Panc1 (cell line): ENCODE data around the gene CTDSPL2. TPM values are rescaled to one million over a fixed set of nuclear protein-coding genes. Genes with fewer than 3 reads are reported as not detected.
A peak's percentile ranks its signal among the peaks of the same experiment; 100 is the strongest.

Experiments used
- ATAC-seq: fragments of 200-7000 bp; cut with Tn5 transposase; 2 replicates; pipeline ENCODE4 v1.9.1; 2020; ENCODE audit warnings: mild to moderate bottlenecking, moderate library complexity
- Bru-seq: library from RNA; stranded (reverse); fragments of 400-500 nt; gene quantifications from one replicate; lab custom pipeline; 2021; lab: Mats Ljungman, UMichigan
- BruChase-seq, 2 experiments: library from RNA; stranded (reverse); fragments of 400-500 nt; gene quantifications; one replicate each; lab custom pipeline; 2021; lab: Mats Ljungman, UMichigan
- BruUV-seq: library from RNA; stranded (reverse); fragments of 400-500 nt; replicated peaks from 2 replicates; lab custom pipeline; 2021; lab: Mats Ljungman, UMichigan
- CTCF ChIA-PET: fragments of 300-600 bp; sonication (Branson Sonifier 250); formaldehyde crosslinking; loops from one replicate; lab custom pipeline; 2022; ENCODE audit warnings: antibody characterized with exemption; lab: Charles Lee
- POLR2A ChIA-PET: fragments of 300-600 bp; sonication (Branson Sonifier 250); formaldehyde crosslinking; loops from one replicate; lab custom pipeline; 2022; ENCODE audit warnings: antibody characterized with exemption; lab: Charles Lee
- DNase-seq: peaks from one replicate; pipeline ENCODE4 v3.0.0-alpha.2; 2010; ENCODE audit warnings: low read depth, low spot score
- H3K27ac ChIP-seq: 2 replicates; pipeline ENCODE4 v1.5.1; 2011; ENCODE audit warnings: mild to moderate bottlenecking, low read length, inconsistent platforms
- H3K27me3 ChIP-seq: fragments of 200-500 bp; sonication (Bioruptor generic); 2 replicates; pipeline ENCODE4 v1.6.0; 2014; ENCODE audit warnings: low read length, inconsistent platforms; ENCODE audit not compliant: control insufficient read depth, insufficient read depth
- H3K36me3 ChIP-seq: fragments of 200-500 bp; sonication (Bioruptor generic); 2 replicates; pipeline ENCODE4 v1.5.1; 2014; ENCODE audit warnings: inconsistent platforms, mild to moderate bottlenecking, low read length, moderate library complexity; ENCODE audit not compliant: control insufficient read depth, insufficient read depth
- H3K4me1 ChIP-seq: 2 replicates; pipeline ENCODE4 v1.5.1; 2011; ENCODE audit warnings: inconsistent platforms, mild to moderate bottlenecking, low read length, moderate library complexity; ENCODE audit not compliant: control insufficient read depth, insufficient read depth
- H3K4me3 ChIP-seq, 2 experiments: 2 replicates each; pipeline ENCODE4 v1.5.1; 2011 to 2012; ENCODE audit warnings: low read depth in 2 of 2, low read length in 2 of 2, mild to moderate bottlenecking in 2 of 2, inconsistent platforms in 1 of 2, moderate library complexity in 1 of 2
- H3K9me3 ChIP-seq: fragments of 200-500 bp; sonication (Bioruptor generic); 2 replicates; pipeline ENCODE4 v1.5.1; 2014; ENCODE audit warnings: low read depth, mild to moderate bottlenecking, inconsistent platforms, low read length, moderate library complexity; ENCODE audit not compliant: control insufficient read depth, insufficient read depth
- POLR2AphosphoS5 ChIP-seq: IDR thresholded peaks from 2 replicates; pipeline ENCODE4 v1.6.1; 2012; ENCODE audit warnings: mild to moderate bottlenecking, low read depth, low read length, moderate library complexity
- SIN3A ChIP-seq: IDR thresholded peaks from 2 replicates; pipeline ENCODE4 v1.6.1; 2012; ENCODE audit warnings: low read depth, mild to moderate bottlenecking, low read length, moderate library complexity, borderline replicate concordance; ENCODE audit not compliant: insufficient read depth
- TCF7L2 ChIP-seq: IDR thresholded peaks from 2 replicates; pipeline ENCODE4 v1.6.1; 2011; ENCODE audit warnings: mild to moderate bottlenecking, low read depth, low read length, inconsistent platforms
- in situ Hi-C: cut with HindIII; loops from 2 replicates; pipeline ENCODE4 v1.10.0; 2016; ENCODE audit warnings: low sequenced_read_pairs, low pct_unique_long_range_greater_than_20kb
- intact Hi-C: fragments of 100-400 bp; cut with micrococcal nuclease; formaldehyde crosslinking; loops from one replicate; pipeline ENCODE4 v1.10.0; 2022; ENCODE audit not compliant: unreplicated experiment
- long read RNA-seq: library from polyadenylated mRNA; unstranded; transcript quantifications from one replicate; pipeline ENCODE4 v2.0.0, GENCODE V29; 2021; ENCODE audit not compliant: unreplicated experiment
- polyA plus RNA-seq: library from polyadenylated mRNA; unstranded; fragments of >200 nt; gene quantifications from one replicate; pipeline ENCODE4 v1.2.1, GENCODE V29; 2012; ENCODE audit warnings: missing spikeins; ENCODE audit not compliant: insufficient read length
- total RNA-seq: library from RNA; stranded (reverse); gene quantifications from one replicate; pipeline ENCODE4 v1.2.1, GENCODE V29; 2021; ENCODE audit not compliant: unreplicated experiment
- TF ChIP-seq, protein P1 (sequence below): fragments of 450-650 bp; IDR thresholded peaks from 2 replicates; pipeline ENCODE4 v1.5.1; 2017; ENCODE audit warnings: mild to moderate bottlenecking
- TF ChIP-seq, protein P2 (sequence below), 2 experiments: IDR thresholded peaks; 2 replicates each; pipeline ENCODE4 v1.6.1; 2011 to 2012; ENCODE audit warnings: low read depth in 2 of 2, control low read depth in 1 of 2, low read length in 1 of 2, mild to moderate bottlenecking in 1 of 2, moderate library complexity in 1 of 2; ENCODE audit not compliant: insufficient read depth in 1 of 2

Gene CTDSPL2
- total RNA-seq (70.6 TPM), Bru-seq, nascent RNA (percentile 92 among the genes with signal in this experiment), BruChase-seq, experiment 1, labeled RNA remaining after a 2-hour chase (percentile 92 among the genes with signal in this experiment), BruChase-seq, experiment 2, labeled RNA remaining after a 6-hour chase (percentile 89 among the genes with signal in this experiment)
- polyA plus RNA-seq: 33.2 TPM
- long read RNA-seq, full-length matches to known transcripts: 26 of 107 reads
- long read RNA-seq, partial matches to known transcripts: 5 of 107 reads
- long read RNA-seq, other reads (novel, unspliced or antisense): 76 of 107 reads

DNA sequence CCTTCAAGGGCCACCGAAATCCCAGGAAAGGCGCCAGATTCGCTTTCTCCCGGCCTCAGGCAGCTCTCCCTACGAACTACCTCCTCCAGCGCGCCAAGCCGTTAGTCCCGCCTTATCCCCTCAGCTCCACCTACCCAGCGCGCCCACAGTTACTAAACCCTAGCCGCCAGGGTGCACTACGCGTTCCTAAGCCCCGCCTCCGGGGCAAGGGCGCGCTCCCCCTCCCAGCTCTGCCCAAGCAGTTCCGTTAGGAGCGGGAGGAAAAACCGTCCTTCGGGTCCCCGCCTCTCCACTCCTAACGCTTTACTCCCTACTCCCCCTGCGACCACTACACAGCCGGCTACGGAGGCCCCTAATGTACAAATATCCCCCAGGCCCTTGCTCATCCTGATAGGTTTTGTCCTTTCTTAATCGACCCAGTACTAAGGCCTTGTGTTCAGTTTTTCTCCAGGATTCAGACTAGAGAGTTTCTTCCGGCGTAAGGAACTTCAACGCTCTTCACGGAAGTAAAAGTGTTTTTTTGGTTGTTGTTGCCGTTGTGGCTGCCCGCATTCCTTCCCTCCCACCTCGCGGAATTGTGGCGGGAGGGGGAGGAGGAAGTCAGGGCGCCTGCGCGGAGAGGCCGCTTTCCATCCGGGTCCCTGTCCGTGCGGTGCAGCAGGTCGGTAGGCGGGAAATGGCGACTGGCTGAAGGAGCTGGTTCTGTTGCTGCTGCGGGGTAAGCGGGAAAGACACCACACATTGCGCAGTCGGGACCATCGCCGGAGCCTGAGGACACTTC, at the start of gene CTDSPL2:
Gene CTDSPL2 (plus strand): TSS at position 655 of the 781 bp plus-strand sequence. CDS start 31,386 bp downstream, outside the sequence.
- no peaks in the 10 kb centered on the region for H3K9me3 ChIP-seq
- intact Hi-C loops (no loop called here), in situ Hi-C loops (no loop called here)
- H3K27ac ChIP-seq: peak within 1 kb of the TSS; percentile 100
- ChIA-PET POLR2A (interaction anchor here (0.5 to 1.2 kb wide), 5 partner anchors 15 to 222 kb away, joined by 3 to 10 read pairs (median 3); no protein-coding TSS in a partner anchor), CTCF (interaction anchor here (0.6 to 0.7 kb wide), 2 partner anchors 74 to 148 kb away, joined by 3 to 11 read pairs; no protein-coding TSS in a partner anchor)
- DNase-seq (peak; percentile 98), ATAC-seq (peak; percentile 97)
- H3K36me3 ChIP-seq: peaks cover 7% of the 10 kb centered on the region; the same call in 1 of the 2 replicates
- peak within 1 kb of the TSS; percentile 94 to 96 for H3K4me3 ChIP-seq
- peaks cover 12% of the 10 kb centered on the region; the same call in 1 of the 2 replicates for H3K4me1 ChIP-seq
- TF ChIP-seq, protein P1, sequence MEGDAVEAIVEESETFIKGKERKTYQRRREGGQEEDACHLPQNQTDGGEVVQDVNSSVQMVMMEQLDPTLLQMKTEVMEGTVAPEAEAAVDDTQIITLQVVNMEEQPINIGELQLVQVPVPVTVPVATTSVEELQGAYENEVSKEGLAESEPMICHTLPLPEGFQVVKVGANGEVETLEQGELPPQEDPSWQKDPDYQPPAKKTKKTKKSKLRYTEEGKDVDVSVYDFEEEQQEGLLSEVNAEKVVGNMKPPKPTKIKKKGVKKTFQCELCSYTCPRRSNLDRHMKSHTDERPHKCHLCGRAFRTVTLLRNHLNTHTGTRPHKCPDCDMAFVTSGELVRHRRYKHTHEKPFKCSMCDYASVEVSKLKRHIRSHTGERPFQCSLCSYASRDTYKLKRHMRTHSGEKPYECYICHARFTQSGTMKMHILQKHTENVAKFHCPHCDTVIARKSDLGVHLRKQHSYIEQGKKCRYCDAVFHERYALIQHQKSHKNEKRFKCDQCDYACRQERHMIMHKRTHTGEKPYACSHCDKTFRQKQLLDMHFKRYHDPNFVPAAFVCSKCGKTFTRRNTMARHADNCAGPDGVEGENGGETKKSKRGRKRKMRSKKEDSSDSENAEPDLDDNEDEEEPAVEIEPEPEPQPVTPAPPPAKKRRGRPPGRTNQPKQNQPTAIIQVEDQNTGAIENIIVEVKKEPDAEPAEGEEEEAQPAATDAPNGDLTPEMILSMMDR: no peak
- peak; percentile 76; the same call in 1 of the 2 replicates for TF ChIP-seq TCF7L2
- TF ChIP-seq SIN3A: peak; percentile 67; the same call in 1 of the 2 replicates
- TF ChIP-seq POLR2AphosphoS5: peak; percentile 74
- TF ChIP-seq, protein P2, sequence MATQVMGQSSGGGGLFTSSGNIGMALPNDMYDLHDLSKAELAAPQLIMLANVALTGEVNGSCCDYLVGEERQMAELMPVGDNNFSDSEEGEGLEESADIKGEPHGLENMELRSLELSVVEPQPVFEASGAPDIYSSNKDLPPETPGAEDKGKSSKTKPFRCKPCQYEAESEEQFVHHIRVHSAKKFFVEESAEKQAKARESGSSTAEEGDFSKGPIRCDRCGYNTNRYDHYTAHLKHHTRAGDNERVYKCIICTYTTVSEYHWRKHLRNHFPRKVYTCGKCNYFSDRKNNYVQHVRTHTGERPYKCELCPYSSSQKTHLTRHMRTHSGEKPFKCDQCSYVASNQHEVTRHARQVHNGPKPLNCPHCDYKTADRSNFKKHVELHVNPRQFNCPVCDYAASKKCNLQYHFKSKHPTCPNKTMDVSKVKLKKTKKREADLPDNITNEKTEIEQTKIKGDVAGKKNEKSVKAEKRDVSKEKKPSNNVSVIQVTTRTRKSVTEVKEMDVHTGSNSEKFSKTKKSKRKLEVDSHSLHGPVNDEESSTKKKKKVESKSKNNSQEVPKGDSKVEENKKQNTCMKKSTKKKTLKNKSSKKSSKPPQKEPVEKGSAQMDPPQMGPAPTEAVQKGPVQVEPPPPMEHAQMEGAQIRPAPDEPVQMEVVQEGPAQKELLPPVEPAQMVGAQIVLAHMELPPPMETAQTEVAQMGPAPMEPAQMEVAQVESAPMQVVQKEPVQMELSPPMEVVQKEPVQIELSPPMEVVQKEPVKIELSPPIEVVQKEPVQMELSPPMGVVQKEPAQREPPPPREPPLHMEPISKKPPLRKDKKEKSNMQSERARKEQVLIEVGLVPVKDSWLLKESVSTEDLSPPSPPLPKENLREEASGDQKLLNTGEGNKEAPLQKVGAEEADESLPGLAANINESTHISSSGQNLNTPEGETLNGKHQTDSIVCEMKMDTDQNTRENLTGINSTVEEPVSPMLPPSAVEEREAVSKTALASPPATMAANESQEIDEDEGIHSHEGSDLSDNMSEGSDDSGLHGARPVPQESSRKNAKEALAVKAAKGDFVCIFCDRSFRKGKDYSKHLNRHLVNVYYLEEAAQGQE (IDR thresholded peaks at IDR 0.05; ENCODE audit: insufficient read depth in 1 of 2, low read depth in 2 of 2, low read length in 1 of 2): 0 out of 4 replicates have a peak, but pooled peaks of 1 of the 2 experiments have one; percentile 42
- H3K27me3 ChIP-seq: no peaks in the 10 kb centered on the region
- no TSS peak for BruUV-seq

DNA sequence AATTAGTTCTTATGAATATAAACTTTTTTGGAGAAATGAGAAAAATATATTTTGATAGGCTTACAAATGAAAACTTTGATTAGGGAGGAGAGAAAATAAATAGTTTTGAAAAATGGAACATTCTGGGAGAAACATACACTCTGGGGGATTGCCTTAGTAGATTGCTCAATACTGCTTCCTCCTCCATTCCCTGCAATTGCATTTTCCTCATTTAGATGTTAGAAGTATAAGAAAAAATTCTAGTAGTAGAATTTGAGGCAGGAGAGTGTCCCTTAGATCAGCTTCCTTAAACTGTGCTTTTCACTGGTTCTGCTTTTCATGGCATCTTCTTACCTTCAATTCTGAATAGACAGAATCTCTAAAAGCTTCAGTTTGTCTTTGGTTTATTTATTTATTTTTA, 46.2 kb upstream of the CTDSPL2 start:
- Histone ChIP-seq H3K27me3 (no peaks in the 10 kb centered on the region), H3K27ac (no peak overlapping the region), H3K4me1 (no peaks in the 10 kb centered on the region), H3K36me3 (0 out of 2 replicates have a peak, but pooled peaks cover 4% of the 10 kb centered on the region), H3K4me3 (no peak overlapping the region), H3K9me3 (no peaks in the 10 kb centered on the region)
- ChIA-PET POLR2A (no interaction called here), CTCF (no interaction called here)
- in situ Hi-C loops (no loop called here), intact Hi-C loops (no loop called here)
- TF ChIP-seq POLR2AphosphoS5: no peak
- no peak for TF ChIP-seq SIN3A
- TF ChIP-seq, protein P1: no peak
- TF ChIP-seq, protein P2 (IDR thresholded peaks at IDR 0.05; ENCODE audit: insufficient read depth in 1 of 2, low read depth in 2 of 2, low read length in 1 of 2): no peak
- no peak for TF ChIP-seq TCF7L2
- ATAC-seq (no peak), DNase-seq (no peak)
- TSS peak; percentile 60 for BruUV-seq
